Breast epithelium (tissue), 3 donors: Measurements from ENCODE around the gene TMSB15B.

Experiments used
- CTCF ChIP-seq, 3 donors: fragments of 450-650 bp; IDR thresholded peaks; one replicate each; pipeline ENCODE4 v1.5.1; 2016 to 2017; ENCODE audit warnings: antibody characterized with exemption in 3 of 3, mild to moderate bottlenecking in 3 of 3, moderate library complexity in 3 of 3
- POLR2A ChIP-seq: fragments of 450-650 bp; IDR thresholded peaks from one replicate; pipeline ENCODE4 v1.6.1; 2016; ENCODE audit warnings: antibody characterized with exemption, mild to moderate bottlenecking, moderate library complexity

- TF ChIP-seq CTCF (IDR thresholded peaks at IDR 0.05) (no peak), POLR2A (no peak)
Measured at GRCh38 chrX:103953353-103953752, 9.1 kb upstream of the TMSB15B start.
